GM23338 (cell line): Measurements from ENCODE around the gene ZFYVE28. TPM values are rescaled to one million over a fixed set of nuclear protein-coding genes. Genes with fewer than 3 reads are reported as not detected.

ENCODE experiments used
- ATAC-seq: fragments of 200-7000 bp; cut with Tn5 transposase; 3 replicates; pipeline ENCODE4 v1.9.1; 2020
- DNase-seq: peaks from one replicate; pipeline ENCODE4 v3.0.0-alpha.2; 2015; ENCODE audit warnings: low spot score
- H2AFZ ChIP-seq: fragments of 200-600 bp; sonication (generic); 2 replicates; pipeline ENCODE4 v1.8.0; 2016; ENCODE audit warnings: antibody characterized with exemption, mild to moderate bottlenecking, moderate library complexity
- H3F3A ChIP-seq: fragments of 200-600 bp; sonication (generic); replicated peaks from 2 replicates; pipeline ENCODE4 v1.8.0; 2017; ENCODE audit warnings: antibody characterized with exemption, mixed run types, low read depth
- H3K27ac ChIP-seq: fragments of 200-600 bp; sonication (generic); 2 replicates; pipeline ENCODE4 v1.6.1; 2016; ENCODE audit warnings: low read depth
- H3K27me3 ChIP-seq: fragments of 200-600 bp; sonication (generic); 2 replicates; pipeline ENCODE4 v1.8.0; 2016; ENCODE audit warnings: mild to moderate bottlenecking, mixed run types, moderate library complexity; ENCODE audit not compliant: insufficient read depth
- H3K36me3 ChIP-seq: fragments of 200-600 bp; sonication (generic); 2 replicates; pipeline ENCODE4 v1.8.0; 2016; ENCODE audit warnings: mild to moderate bottlenecking; ENCODE audit not compliant: insufficient read depth
- H3K4me1 ChIP-seq: fragments of 200-600 bp; sonication (generic); 2 replicates; pipeline ENCODE4 v1.8.0; 2016; ENCODE audit warnings: mild to moderate bottlenecking, moderate library complexity; ENCODE audit not compliant: insufficient read depth
- H3K4me2 ChIP-seq: fragments of 200-600 bp; sonication (generic); 2 replicates; pipeline ENCODE4 v1.7.1; 2017; ENCODE audit warnings: mixed run types
- H3K4me3 ChIP-seq: fragments of 200-600 bp; sonication (generic); 2 replicates; pipeline ENCODE4 v1.6.1; 2016; ENCODE audit warnings: mixed run types
- H3K79me2 ChIP-seq: fragments of 200-600 bp; sonication (generic); replicated peaks from 2 replicates; pipeline ENCODE4 v1.8.0; 2017; ENCODE audit warnings: mild to moderate bottlenecking; ENCODE audit not compliant: insufficient read depth
- H3K9me2 ChIP-seq: fragments of 200-600 bp; sonication (generic); 2 replicates; pipeline ENCODE4 v1.8.0; 2017; ENCODE audit not compliant: insufficient read depth
- H4K20me1 ChIP-seq: fragments of 200-600 bp; sonication (generic); replicated peaks from 2 replicates; pipeline ENCODE4 v1.8.0; 2017; ENCODE audit warnings: mild to moderate bottlenecking; ENCODE audit not compliant: insufficient read depth
- H3K27ac Mint-ChIP-seq: 2 replicates; pipeline ENCODE4 v1.8.0; 2020; ENCODE audit warnings: inconsistent platforms, mild to moderate bottlenecking, moderate library complexity, mixed read lengths
- H3K27me3 Mint-ChIP-seq: 3 replicates; pipeline ENCODE4 v1.8.0; 2022; ENCODE audit warnings: low read depth, mild to moderate bottlenecking, moderate library complexity, mixed read lengths, inconsistent platforms; ENCODE audit not compliant: insufficient read depth, poor library complexity
- H3K36me3 Mint-ChIP-seq: 3 replicates; pipeline ENCODE4 v1.8.0; 2021; ENCODE audit warnings: low read depth, mild to moderate bottlenecking, inconsistent platforms, moderate library complexity, mixed read lengths
- H3K4me1 Mint-ChIP-seq: 3 replicates; pipeline ENCODE4 v1.8.0; 2020; ENCODE audit warnings: mild to moderate bottlenecking, inconsistent platforms, mixed read lengths
- H3K4me3 Mint-ChIP-seq: 3 replicates; pipeline ENCODE4 v1.8.0; 2021; ENCODE audit warnings: moderate library complexity, mild to moderate bottlenecking, inconsistent platforms, mixed read lengths
- H3K9me3 Mint-ChIP-seq: 3 replicates; pipeline ENCODE4 v1.8.0; 2020; ENCODE audit warnings: moderate library complexity, mild to moderate bottlenecking, inconsistent platforms, mixed read lengths
- CREB1 ChIP-seq: fragments of 250-450 bp; sonication (Bioruptor Pico); IDR thresholded peaks from 2 replicates; pipeline ENCODE4 v1.5.0; 2020; ENCODE audit warnings: low read depth, mild to moderate bottlenecking, moderate library complexity
- CTCF ChIP-seq, 2 experiments: fragments of 200-600 bp in 1 of 2; sonication (generic) in 1 of 2; conservative IDR thresholded peaks; 2 replicates each; pipeline versions ENCODE4 v1.5.1 to v1.6.1; 2016 to 2017; ENCODE audit warnings: antibody characterized with exemption in 2 of 2, low read depth in 2 of 2, mild to moderate bottlenecking in 2 of 2, moderate library complexity in 1 of 2
- ETS1 ChIP-seq: IDR thresholded peaks from 2 replicates; pipeline ENCODE4 v1.6.1; 2016; ENCODE audit warnings: antibody characterized with exemption
- EZH2 ChIP-seq: fragments of 200-600 bp; sonication (generic); IDR thresholded peaks from one replicate; pipeline ENCODE4 v1.8.0; 2017; ENCODE audit warnings: antibody characterized with exemption, mild to moderate bottlenecking, low read depth; ENCODE audit not compliant: unreplicated experiment
- JUNB ChIP-seq: IDR thresholded peaks from one replicate; pipeline ENCODE4 v1.6.1; 2016; ENCODE audit warnings: antibody characterized with exemption; ENCODE audit not compliant: unreplicated experiment
- POLR2AphosphoS5 ChIP-seq: IDR thresholded peaks from 2 replicates; pipeline ENCODE4 v1.6.1; 2016; ENCODE audit warnings: antibody characterized with exemption, low read depth
- REST ChIP-seq: IDR thresholded peaks from one replicate; pipeline ENCODE4 v1.6.1; 2018; ENCODE audit warnings: antibody characterized with exemption; ENCODE audit not compliant: unreplicated experiment
- STAT1 ChIP-seq: IDR thresholded peaks from one replicate; pipeline ENCODE4 v1.6.1; 2016; ENCODE audit warnings: antibody characterized with exemption; ENCODE audit not compliant: unreplicated experiment
- ZNF114 ChIP-seq: fragments of 250-450 bp; sonication (Bioruptor Pico); IDR thresholded peaks from 2 replicates; pipeline ENCODE4 v1.5.0; 2020; ENCODE audit warnings: mild to moderate bottlenecking, moderate library complexity
- ZNF331 ChIP-seq: fragments of 250-450 bp; sonication (Bioruptor Pico); IDR thresholded peaks from 2 replicates; pipeline ENCODE4 v1.5.0; 2020; ENCODE audit warnings: low read depth, mild to moderate bottlenecking, moderate library complexity
- ZNF462 ChIP-seq: fragments of 250-450 bp; sonication (Bioruptor Pico); IDR thresholded peaks from 2 replicates; pipeline ENCODE4 v1.5.0; 2020; ENCODE audit warnings: mild to moderate bottlenecking, moderate library complexity
- polyA plus RNA-seq: library from polyadenylated mRNA; unstranded; fragments of >200 nt; fragmentation: Nextera tagmentation; extraction: Ambion mirVana; gene quantifications from 2 replicates; pipeline ENCODE4 v1.2.1, GENCODE V29; 2016
- total RNA-seq: library from RNA; depleted of rRNA; stranded (reverse); fragments of >200 nt; shearing (Covaris generic); gene quantifications from 2 replicates; pipeline ENCODE4 v1.2.3, GENCODE V29; 2014

ZFYVE28 gene
- total and polyA plus RNA-seq, 2 experiments from 2014 or later: 2.6 to 4.6 TPM

- H4K20me1 ChIP-seq: no peaks in the 10 kb centered on the region
- H2AFZ ChIP-seq: no peak overlapping the region
These were observed 117.2 kb downstream of the ZFYVE28 start for GRCh38 chr4:2301225-2301642.

More at GRCh38 chr4:2301225-2301642, 117.2 kb downstream of the ZFYVE28 start:
- H3K4me3 ChIP-seq: no peak overlapping the region
- H3K9me3 Mint-ChIP-seq: peaks cover 15% of the 10 kb centered on the region
- no peaks in the 10 kb centered on the region for H3K4me1 ChIP-seq
- H3K36me3 Mint-ChIP-seq: peaks cover 6% of the 10 kb centered on the region; the same call in 2 of the 3 replicates
- no peaks in the 10 kb centered on the region for H3K36me3 ChIP-seq
- no peaks in the 10 kb centered on the region for H3K79me2 ChIP-seq
- DNase-seq: no peak
- no peak overlapping the region for H3K27ac Mint-ChIP-seq
- no peak overlapping the region for H3K4me3 Mint-ChIP-seq
- H3K27me3 Mint-ChIP-seq: peaks cover 10% of the 10 kb centered on the region
- no peak overlapping the region for H3K4me2 ChIP-seq
- H3F3A ChIP-seq: 0 out of 2 replicates have a peak, but pooled peaks cover 4% of the 10 kb centered on the region
- H3K27me3 ChIP-seq: no peaks in the 10 kb centered on the region
- no peak for ATAC-seq
- TF ChIP-seq POLR2AphosphoS5: no peak
- TF ChIP-seq JUNB: no peak
- TF ChIP-seq STAT1: no peak
- TF ChIP-seq ZNF462 (CRISPR knock-in tag): no peak
- TF ChIP-seq REST: no peak
- no peak for TF ChIP-seq CTCF (conservative IDR thresholded peaks at IDR 0.05; ENCODE audit: low read depth in 2 of 2)
- no peak for TF ChIP-seq EZH2
- no peak for TF ChIP-seq ZNF114 (CRISPR knock-in tag)
- TF ChIP-seq ZNF331 (CRISPR knock-in tag): no peak
- TF ChIP-seq CREB1 (CRISPR knock-in tag): no peak
- no peak for TF ChIP-seq ETS1
- H3K9me2 ChIP-seq: no peaks in the 10 kb centered on the region
- peaks cover 14% of the 10 kb centered on the region; the same call in 2 of the 3 replicates for H3K4me1 Mint-ChIP-seq
- no peak overlapping the region for H3K27ac ChIP-seq
